CD4-positive, alpha-beta memory T cell (primary cell): ENCODE measurements around the gene WNT11. TPM values are rescaled to one million over a fixed set of nuclear protein-coding genes. Genes with fewer than 3 reads are reported as not detected.

Experiments used
- CTCF ChIA-PET: fragments of 350-600 bp; sonication (Branson Sonifier 250); formaldehyde crosslinking; loops from one replicate; lab custom pipeline; 2021; ENCODE audit warnings: inconsistent platforms; ENCODE audit not compliant: partially characterized antibody; lab: Charles Lee
- POLR2A ChIA-PET: fragments of 350-600 bp; sonication (Branson Sonifier 250); formaldehyde crosslinking; loops from one replicate; lab custom pipeline; 2021; ENCODE audit not compliant: partially characterized antibody; lab: Charles Lee
- DNase-seq, 5 donors: peaks; one replicate each; pipeline versions ENCODE4 v3.0.0 to v3.0.0-alpha.2; 2020 to 2022; ENCODE audit warnings: mixed read lengths in 1 of 5
- H3K27ac ChIP-seq: one replicate; pipeline ENCODE4 v1.7.0; 2013; ENCODE audit warnings: low read depth, low read length
- H3K27me3 ChIP-seq: 2 replicates; pipeline ENCODE4 v1.7.0; 2013; ENCODE audit warnings: mild to moderate bottlenecking, low read length, moderate library complexity; ENCODE audit not compliant: insufficient read depth
- H3K36me3 ChIP-seq: 2 replicates; pipeline ENCODE4 v1.7.0; 2013; ENCODE audit warnings: mild to moderate bottlenecking, low read length, moderate library complexity; ENCODE audit not compliant: insufficient read depth
- H3K4me1 ChIP-seq: 2 replicates; pipeline ENCODE4 v1.7.0; 2013; ENCODE audit warnings: mild to moderate bottlenecking, low read length, moderate library complexity; ENCODE audit not compliant: insufficient read depth
- H3K4me3 ChIP-seq, 2 donors: one replicate each; pipeline ENCODE4 v1.7.0; 2013; ENCODE audit warnings: low read length in 2 of 2, mild to moderate bottlenecking in 1 of 2
- H3K9me3 ChIP-seq, 2 donors: one replicate each; pipeline ENCODE4 v1.7.0; 2013; ENCODE audit warnings: low read length in 2 of 2, control low read depth in 1 of 2; ENCODE audit not compliant: control insufficient read depth in 1 of 2
- H3K27ac Mint-ChIP-seq, 7 donors: one replicate each; pipeline ENCODE4 v1.8.0; 2020 to 2021; ENCODE audit warnings: mixed read lengths in 7 of 7, mild to moderate bottlenecking in 6 of 7, inconsistent platforms in 3 of 7, moderate library complexity in 3 of 7
- H3K27me3 Mint-ChIP-seq, 2 donors: one replicate each; pipeline ENCODE4 v1.8.0; 2020 to 2021; ENCODE audit warnings: mixed read lengths in 2 of 2
- H3K36me3 Mint-ChIP-seq, 2 donors: one replicate each; pipeline ENCODE4 v1.8.0; 2020 to 2021; ENCODE audit warnings: mixed read lengths in 2 of 2, inconsistent platforms in 1 of 2, mild to moderate bottlenecking in 1 of 2
- H3K4me1 Mint-ChIP-seq, 4 donors: one replicate each; pipeline ENCODE4 v1.8.0; 2020 to 2021; ENCODE audit warnings: mixed read lengths in 4 of 4, mild to moderate bottlenecking in 1 of 4
- H3K4me3 Mint-ChIP-seq, 8 donors: one replicate each; pipeline ENCODE4 v1.8.0; 2020 to 2021; ENCODE audit warnings: mixed read lengths in 8 of 8, mild to moderate bottlenecking in 7 of 8, moderate library complexity in 6 of 8, inconsistent platforms in 3 of 8
- H3K9me3 Mint-ChIP-seq, 8 donors: one replicate each; pipeline ENCODE4 v1.8.0; 2020 to 2021; ENCODE audit warnings: mixed read lengths in 8 of 8, mild to moderate bottlenecking in 5 of 8, inconsistent platforms in 3 of 8, moderate library complexity in 1 of 8
- intact Hi-C: fragments of 100-400 bp; cut with micrococcal nuclease; formaldehyde crosslinking; loops from one replicate; pipeline ENCODE4 v1.15.1; 2023
- polyA plus RNA-seq, 2 donors: library from polyadenylated mRNA; unstranded; fragments of 300-500 nt; fragmentation: Illumina TruSeq; gene quantifications; one replicate each; pipeline ENCODE4 v1.2.3, GENCODE V29; 2021
- total RNA-seq, 2 experiments: library from RNA; stranded (reverse); gene quantifications; one replicate each; pipeline ENCODE4 v1.2.3, GENCODE V29; 2021

WNT11 gene
- total and polyA plus RNA-seq, 4 experiments from 2014 or later, result 0.16 to 0.93 TPM; not detected in 2

DNA sequence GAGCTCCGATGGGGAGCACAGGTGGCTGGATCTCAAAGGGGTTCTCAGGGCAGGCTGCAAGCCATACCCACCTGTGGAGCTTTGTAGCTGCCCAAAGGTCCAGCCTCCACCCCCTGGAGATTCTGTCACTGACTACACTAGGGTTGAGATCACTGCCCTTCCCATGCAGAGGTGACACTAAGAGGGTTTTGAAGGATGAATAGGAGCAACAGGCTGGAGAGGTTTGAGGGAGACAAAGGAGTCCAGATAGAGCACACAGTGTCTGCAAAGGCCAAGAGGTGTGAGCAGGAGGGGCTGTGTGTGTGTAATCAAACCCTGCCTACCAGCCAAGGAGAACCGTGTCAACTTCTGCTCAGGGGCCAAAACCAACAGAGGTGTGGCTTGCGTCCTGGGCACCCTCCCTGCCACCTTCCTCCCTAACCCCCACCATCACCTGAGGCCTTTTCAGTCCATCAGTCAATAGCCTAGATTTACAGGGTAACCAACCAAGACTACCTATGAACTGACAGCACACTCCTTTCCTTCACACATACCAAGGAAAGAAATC, 43.0 kb upstream of the WNT11 start:
- DNase-seq, result no peak
- no peak overlapping the region for H3K27ac Mint-ChIP-seq
- ChIA-PET CTCF (interaction anchor here (0.7 to 2.6 kb wide), 3 partner anchors 9 to 69 kb away, joined by 3 to 12 read pairs (median 11); no protein-coding TSS in a partner anchor), POLR2A (no interaction called here)
- no peak overlapping the region for H3K4me3 ChIP-seq
- no peak overlapping the region for H3K4me3 Mint-ChIP-seq
- H3K36me3 Mint-ChIP-seq, result no peaks in the 10 kb centered on the region
- H3K27me3 ChIP-seq, result no peaks in the 10 kb centered on the region
- no peaks in the 10 kb centered on the region for H3K9me3 ChIP-seq
- peaks cover 0 to 12% (median 0%) of the 10 kb centered on the region in 8 donors for H3K9me3 Mint-ChIP-seq
- no peak overlapping the region for H3K27ac ChIP-seq
- H3K36me3 ChIP-seq, result no peaks in the 10 kb centered on the region
- H3K4me1 Mint-ChIP-seq, result peaks cover 0 to 3% (median 0%) of the 10 kb centered on the region in 4 donors
- H3K4me1 ChIP-seq, result no peaks in the 10 kb centered on the region
- intact Hi-C loops, result no loop called here
- H3K27me3 Mint-ChIP-seq, result peaks cover 5 to 7% of the 10 kb centered on the region in 2 donors

GRCh38 chr11:76248210-76248609, 41.9 kb upstream of the WNT11 start:
- H3K27ac ChIP-seq, result no peak overlapping the region
- ChIA-PET POLR2A (no interaction called here), CTCF (interaction anchor here (1.0 to 2.6 kb wide), 3 partner anchors 22 to 70 kb away, joined by 4 to 12 read pairs (median 11); no protein-coding TSS in a partner anchor)
- H3K4me1 ChIP-seq, result no peaks in the 10 kb centered on the region
- peaks cover 0 to 3% (median 0%) of the 10 kb centered on the region in 4 donors for H3K4me1 Mint-ChIP-seq
- peaks cover 0 to 12% (median 0%) of the 10 kb centered on the region in 8 donors for H3K9me3 Mint-ChIP-seq
- H3K27me3 ChIP-seq, result no peaks in the 10 kb centered on the region
- no peak overlapping the region for H3K27ac Mint-ChIP-seq
- intact Hi-C loops, result no loop called here
- H3K9me3 ChIP-seq, result no peaks in the 10 kb centered on the region
- H3K4me3 Mint-ChIP-seq, result no peak overlapping the region
- H3K36me3 ChIP-seq, result no peaks in the 10 kb centered on the region
- H3K27me3 Mint-ChIP-seq, result peaks cover 2 to 7% of the 10 kb centered on the region in 2 donors
- H3K36me3 Mint-ChIP-seq, result no peaks in the 10 kb centered on the region
- DNase-seq, result no peak
- no peak overlapping the region for H3K4me3 ChIP-seq

GRCh38 chr11:76247091-76247490, 40.8 kb upstream of the WNT11 start:
- H3K9me3 ChIP-seq, result no peaks in the 10 kb centered on the region
- peaks cover 0 to 3% (median 0%) of the 10 kb centered on the region in 4 donors for H3K4me1 Mint-ChIP-seq
- ChIA-PET CTCF (interaction anchor here (1.0 to 2.6 kb wide), 2 partner anchors 23 to 71 kb away, joined by 4 to 11 read pairs; no protein-coding TSS in a partner anchor), POLR2A (interaction anchor here (1.4 kb wide), 1 partner anchor 13 kb away, joined by 5 read pairs; no protein-coding TSS in a partner anchor)
- no peaks in the 10 kb centered on the region for H3K4me1 ChIP-seq
- H3K9me3 Mint-ChIP-seq, result peaks cover 0 to 12% (median 0%) of the 10 kb centered on the region in 8 donors
- no peak for DNase-seq
- H3K4me3 Mint-ChIP-seq, result no peak overlapping the region
- intact Hi-C loops, result no loop called here
- no peaks in the 10 kb centered on the region for H3K27me3 ChIP-seq
- H3K27me3 Mint-ChIP-seq, result peaks cover under 1 to 4% of the 10 kb centered on the region in 2 donors
- no peak overlapping the region for H3K4me3 ChIP-seq
- H3K36me3 Mint-ChIP-seq, result no peaks in the 10 kb centered on the region
- no peak overlapping the region for H3K27ac ChIP-seq
- H3K36me3 ChIP-seq, result no peaks in the 10 kb centered on the region
- no peak overlapping the region for H3K27ac Mint-ChIP-seq

DNA sequence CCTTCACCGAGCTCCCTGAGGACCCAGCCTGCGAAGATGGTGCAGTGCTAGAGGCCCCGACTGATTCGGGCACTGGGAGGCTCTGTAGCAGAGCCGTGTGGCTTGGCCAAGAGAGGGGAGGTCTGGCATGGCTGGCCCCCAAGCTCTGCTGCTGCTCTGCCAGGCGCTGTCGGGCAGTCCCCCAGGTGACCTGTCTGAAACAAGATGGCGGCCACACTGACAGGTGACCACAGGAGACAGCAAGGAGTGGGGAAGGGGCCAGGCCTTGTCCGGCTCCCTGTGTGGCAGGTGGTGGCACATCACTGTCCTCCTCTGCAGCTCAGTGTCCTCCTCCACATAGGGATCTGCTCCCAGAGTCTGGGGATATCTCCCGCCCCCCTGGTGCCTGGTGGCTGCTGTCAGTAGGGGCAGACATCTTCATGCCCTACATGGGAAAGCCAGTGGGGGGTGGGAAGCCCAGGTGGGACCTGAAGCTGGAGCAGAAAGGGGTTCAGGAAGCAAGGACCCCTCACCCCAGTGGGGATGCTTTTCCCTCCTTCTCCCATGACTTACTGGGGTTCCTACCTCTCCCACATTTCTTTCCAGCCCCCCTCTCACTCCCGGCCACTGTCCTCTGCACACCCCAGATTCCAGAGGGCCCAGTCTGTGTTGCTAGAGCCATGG, 40.1 kb upstream of the WNT11 start:
- H3K4me1 ChIP-seq, result no peaks in the 10 kb centered on the region
- no peaks in the 10 kb centered on the region for H3K9me3 ChIP-seq
- Mint-ChIP-seq H3K27me3 (no peaks in the 10 kb centered on the region), H3K9me3 (peaks cover 0 to 12% (median 0%) of the 10 kb centered on the region in 8 donors), H3K4me1 (peaks cover 0 to 3% (median 0%) of the 10 kb centered on the region in 4 donors), H3K27ac (no peak overlapping the region), H3K4me3 (no peak overlapping the region), H3K36me3 (no peaks in the 10 kb centered on the region)
- POLR2A ChIA-PET, result interaction anchor here (1.4 kb wide), 1 partner anchor 12 kb away, joined by 5 read pairs; no protein-coding TSS in a partner anchor
- intact Hi-C loops, result no loop called here
- H3K27ac ChIP-seq, result no peak overlapping the region
- no peak overlapping the region for H3K4me3 ChIP-seq
- no peaks in the 10 kb centered on the region for H3K36me3 ChIP-seq
- no peak for DNase-seq
- CTCF ChIA-PET, result interaction anchor here (1.1 to 1.4 kb wide), 2 partner anchors 8 to 12 kb away, joined by 4 read pairs; no protein-coding TSS in a partner anchor
- no peaks in the 10 kb centered on the region for H3K27me3 ChIP-seq

DNA sequence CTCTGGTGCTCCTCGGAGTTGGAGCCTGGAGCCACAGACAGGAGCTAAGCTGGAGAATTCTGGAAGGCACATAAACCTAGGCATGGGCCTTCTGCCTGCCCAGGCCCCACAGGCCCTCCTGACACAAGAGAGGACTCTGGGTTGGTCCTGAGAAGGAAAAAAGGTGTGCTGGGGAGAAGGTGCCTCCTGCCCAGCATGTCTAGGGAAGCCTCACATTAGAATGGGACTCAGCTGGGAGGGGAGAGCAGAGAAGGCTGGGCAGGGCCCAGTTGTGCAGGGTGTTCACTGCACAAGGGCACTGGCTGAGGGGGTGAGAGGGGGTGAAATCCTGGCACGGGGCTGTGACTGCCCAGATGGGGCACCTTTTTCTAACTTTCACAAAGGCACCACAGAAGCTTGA, 39.4 kb upstream of the WNT11 start:
- Mint-ChIP-seq H3K4me1 (peaks cover 0 to 3% (median 0%) of the 10 kb centered on the region in 4 donors), H3K9me3 (peaks cover 0 to 8% (median 0%) of the 10 kb centered on the region in 8 donors), H3K36me3 (no peaks in the 10 kb centered on the region), H3K4me3 (no peak overlapping the region), H3K27ac (no peak overlapping the region), H3K27me3 (no peaks in the 10 kb centered on the region)
- ChIA-PET POLR2A (interaction anchor here (1.4 kb wide), 1 partner anchor 11 kb away, joined by 5 read pairs; no protein-coding TSS in a partner anchor), CTCF (interaction anchor here (1.1 to 1.4 kb wide), 3 partner anchors 9 to 38 kb away, joined by 4 to 5 read pairs (median 4); no protein-coding TSS in a partner anchor)
- H3K27ac ChIP-seq, result no peak overlapping the region
- no peaks in the 10 kb centered on the region for H3K9me3 ChIP-seq
- intact Hi-C loops, result no loop called here
- no peak for DNase-seq
- no peaks in the 10 kb centered on the region for H3K4me1 ChIP-seq
- H3K4me3 ChIP-seq, result no peak overlapping the region
- H3K27me3 ChIP-seq, result no peaks in the 10 kb centered on the region
- H3K36me3 ChIP-seq, result no peaks in the 10 kb centered on the region

DNA sequence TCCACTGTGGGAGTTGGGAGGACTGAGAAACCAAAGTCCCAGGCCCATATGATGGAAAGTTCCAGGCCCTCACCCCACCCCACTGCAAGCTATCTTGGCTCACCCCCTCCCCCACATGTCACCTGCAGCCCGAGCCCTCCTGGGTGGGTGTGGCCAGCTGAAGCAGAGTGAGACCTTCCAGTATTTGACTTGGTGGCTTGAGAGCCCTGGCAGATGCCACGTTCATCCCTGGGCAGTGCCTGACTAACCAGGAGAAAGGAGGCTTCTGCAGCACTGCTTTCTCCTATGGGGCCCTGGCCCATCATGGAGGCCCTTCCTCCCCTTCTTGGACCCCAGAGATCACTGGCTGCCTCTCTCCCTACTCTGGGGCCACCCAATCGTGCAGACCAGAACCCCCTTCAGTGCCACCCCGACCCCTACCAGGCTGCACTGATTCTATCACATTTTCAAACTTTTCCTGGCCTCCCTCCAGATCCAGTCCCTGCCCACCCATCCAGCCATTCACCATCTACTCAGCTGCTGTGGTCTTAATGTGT, 38.1 kb upstream of the WNT11 start:
- Histone ChIP-seq H3K4me3 (no peak overlapping the region), H3K4me1 (no peaks in the 10 kb centered on the region), H3K36me3 (no peaks in the 10 kb centered on the region), H3K27me3 (no peaks in the 10 kb centered on the region), H3K27ac (no peak overlapping the region), H3K9me3 (no peaks in the 10 kb centered on the region)
- H3K27ac Mint-ChIP-seq, result peak overlapping the region in 1 of 7 donors; percentile 48
- no peak for DNase-seq
- H3K4me3 Mint-ChIP-seq, result no peak overlapping the region
- no peaks in the 10 kb centered on the region for H3K27me3 Mint-ChIP-seq
- no peaks in the 10 kb centered on the region for H3K36me3 Mint-ChIP-seq
- POLR2A ChIA-PET, result no interaction called here
- CTCF ChIA-PET, result interaction anchor here (1.4 kb wide), 1 partner anchor 37 kb away, joined by 5 read pairs; no protein-coding TSS in a partner anchor
- peaks cover 0 to 3% (median 0%) of the 10 kb centered on the region in 8 donors for H3K9me3 Mint-ChIP-seq
- peaks cover 0 to 3% (median 0%) of the 10 kb centered on the region in 4 donors for H3K4me1 Mint-ChIP-seq
- intact Hi-C loops, result no loop called here

- no peak overlapping the region for H3K4me3 Mint-ChIP-seq
- no peak for DNase-seq
- H3K36me3 Mint-ChIP-seq, result no peaks in the 10 kb centered on the region
- Histone ChIP-seq H3K9me3 (no peaks in the 10 kb centered on the region), H3K4me3 (no peak overlapping the region), H3K36me3 (no peaks in the 10 kb centered on the region), H3K27me3 (no peaks in the 10 kb centered on the region), H3K27ac (no peak overlapping the region), H3K4me1 (no peaks in the 10 kb centered on the region)
- H3K9me3 Mint-ChIP-seq, result peaks cover 0 to 1% (median 0%) of the 10 kb centered on the region in 8 donors
- peaks cover 0 to 3% (median 0%) of the 10 kb centered on the region in 4 donors for H3K4me1 Mint-ChIP-seq
- intact Hi-C loops, result no loop called here
- H3K27me3 Mint-ChIP-seq, result no peaks in the 10 kb centered on the region
- ChIA-PET CTCF (no interaction called here), POLR2A (no interaction called here)
- H3K27ac Mint-ChIP-seq, result no peak overlapping the region
Measured at GRCh38 chr11:76243957-76244285, 37.6 kb upstream of the WNT11 start.
